ENCODE data around the gene C11orf71.

The C11orf71 gene

GRCh38 chr11:114398303-114398920 lies 1.9 kb downstream of the C11orf71 start:
- no peak for DNase-seq

GRCh38 chr11:114397349-114397982 lies 2.8 kb downstream of the C11orf71 start:
- no peak for DNase-seq

- no peak for DNase-seq
Observed at GRCh38 chr11:114396916-114397315, 3.4 kb downstream of the C11orf71 start.

GRCh38 chr11:114395736-114396135 lies 4.6 kb downstream of the C11orf71 start:
- no peak for DNase-seq

GRCh38 chr11:114392735-114393667 lies 7.3 kb downstream of the C11orf71 start:
- DNase-seq: no peak

GRCh38 chr11:114386545-114386944 lies 13.8 kb downstream of the C11orf71 start:
- no peak for DNase-seq

- DNase-seq: no peak
Observed at GRCh38 chr11:114386131-114386530, 14.2 kb downstream of the C11orf71 start.

- DNase-seq: no peak
Observed at GRCh38 chr11:114384487-114384886, 15.8 kb downstream of the C11orf71 start.

GRCh38 chr11:114382509-114382908 lies 17.8 kb downstream of the C11orf71 start:
- DNase-seq: no peak

GRCh38 chr11:114379394-114380069 lies 20.8 kb downstream of the C11orf71 start:
- no peak for DNase-seq

GRCh38 chr11:114377612-114378267 lies 22.6 kb downstream of the C11orf71 start:
- no peak for DNase-seq

GRCh38 chr11:114375052-114375451 lies 25.3 kb downstream of the C11orf71 start:
- no peak for DNase-seq

GRCh38 chr11:114368918-114369680 lies 31.2 kb downstream of the C11orf71 start:
- DNase-seq: no peak

GRCh38 chr11:114367244-114367957 lies 32.9 kb downstream of the C11orf71 start:
- DNase-seq: no peak

GRCh38 chr11:114366331-114367243 lies 33.7 kb downstream of the C11orf71 start:
- DNase-seq: no peak

- DNase-seq: no peak
Observed at GRCh38 chr11:114362958-114363357, 37.4 kb downstream of the C11orf71 start.

- DNase-seq: no peak
Observed at GRCh38 chr11:114362326-114362725, 38.0 kb downstream of the C11orf71 start.

GRCh38 chr11:114359342-114359741 lies 41.0 kb downstream of the C11orf71 start:
- DNase-seq: no peak

GRCh38 chr11:114358716-114359115 lies 41.6 kb downstream of the C11orf71 start:
- no peak for DNase-seq

- no peak for DNase-seq
Observed at GRCh38 chr11:114354076-114354475, 46.2 kb downstream of the C11orf71 start.
